ACC112 (cell line): Measurements from ENCODE around the gene FBLN1.

Experiments used
- H2AFZ ChIP-seq: fragments of 200-600 bp; sonication (generic); one replicate; pipeline ENCODE4 v1.6.0; 2017; ENCODE audit warnings: antibody characterized with exemption, low read length; ENCODE audit not compliant: unreplicated experiment
- H3K27ac ChIP-seq: fragments of 200-600 bp; sonication (generic); 2 replicates; pipeline ENCODE4 v1.5.1; 2014; ENCODE audit warnings: low read depth, mild to moderate bottlenecking, antibody characterized with exemption, low read length, moderate library complexity
- H3K27me3 ChIP-seq: fragments of 200-600 bp; sonication (generic); 2 replicates; pipeline ENCODE4 v1.6.1; 2014; ENCODE audit warnings: mild to moderate bottlenecking, antibody characterized with exemption, low read length, moderate library complexity, mixed read lengths; ENCODE audit not compliant: insufficient read depth
- H3K36me3 ChIP-seq: fragments of 200-600 bp; sonication (generic); 2 replicates; pipeline ENCODE4 v1.6.1; 2016; ENCODE audit warnings: mild to moderate bottlenecking, antibody characterized with exemption, low read length, moderate library complexity, mixed read lengths; ENCODE audit not compliant: insufficient read depth
- H3K4me1 ChIP-seq: fragments of 200-600 bp; sonication (generic); one replicate; pipeline ENCODE4 v1.6.1; 2016; ENCODE audit warnings: low read length, mixed read lengths; ENCODE audit not compliant: insufficient read depth, unreplicated experiment, control insufficient read depth
- H3K4me3 ChIP-seq: fragments of 200-600 bp; sonication (generic); 2 replicates; pipeline ENCODE4 v1.5.1; 2014; ENCODE audit warnings: mild to moderate bottlenecking, low read depth, low read length
- H3K79me2 ChIP-seq: fragments of 200-600 bp; sonication (generic); one replicate; pipeline ENCODE4 v1.6.0; 2016; ENCODE audit warnings: low read length; ENCODE audit not compliant: control insufficient read depth, unreplicated experiment, insufficient read depth

FBLN1 gene

DNA sequence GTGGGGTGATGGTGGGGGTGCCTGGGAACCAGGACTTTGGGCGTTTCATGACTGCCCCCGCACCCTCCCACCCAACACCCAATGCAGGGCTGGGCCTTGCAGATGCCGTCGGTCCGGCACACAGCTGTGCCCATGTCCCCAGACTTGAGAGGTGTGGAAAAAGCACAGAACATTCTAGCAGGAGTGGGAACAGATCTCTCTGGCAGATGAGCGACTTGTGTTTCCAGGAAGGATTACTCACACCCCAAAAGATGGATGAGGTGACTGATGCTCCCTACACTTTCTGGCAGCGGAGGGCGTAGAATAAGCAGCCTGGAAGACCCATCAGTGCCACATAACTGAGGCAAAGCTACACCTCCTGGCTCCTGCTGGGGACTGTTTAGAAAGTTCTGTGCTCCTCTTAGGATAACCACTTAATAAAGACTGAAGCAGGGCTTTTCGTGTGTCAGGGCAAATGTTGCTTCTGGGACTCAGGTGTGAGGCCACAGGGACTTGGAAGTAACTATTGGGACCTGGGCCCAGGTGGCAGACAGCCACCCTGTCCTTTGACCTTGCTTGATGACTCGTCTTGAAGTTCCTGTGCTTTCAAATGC, 24.2 kb downstream of the FBLN1 start:
- Histone ChIP-seq H3K79me2 (no peaks in the 10 kb centered on the region), H3K4me3 (no peak overlapping the region), H3K27me3 (no peaks in the 10 kb centered on the region), H2AFZ (no peak overlapping the region), H3K36me3 (no peaks in the 10 kb centered on the region), H3K4me1 (no peaks in the 10 kb centered on the region), H3K27ac (no peak overlapping the region)

- H3K36me3 ChIP-seq = no peaks in the 10 kb centered on the region
- no peaks in the 10 kb centered on the region for H3K27me3 ChIP-seq
- H3K4me1 ChIP-seq = no peaks in the 10 kb centered on the region
- H3K27ac ChIP-seq = no peak overlapping the region
- no peak overlapping the region for H2AFZ ChIP-seq
- no peaks in the 10 kb centered on the region for H3K79me2 ChIP-seq
- no peak overlapping the region for H3K4me3 ChIP-seq
These were observed 24.8 kb downstream of the FBLN1 start for GRCh38 chr22:45527456-45527855.

DNA sequence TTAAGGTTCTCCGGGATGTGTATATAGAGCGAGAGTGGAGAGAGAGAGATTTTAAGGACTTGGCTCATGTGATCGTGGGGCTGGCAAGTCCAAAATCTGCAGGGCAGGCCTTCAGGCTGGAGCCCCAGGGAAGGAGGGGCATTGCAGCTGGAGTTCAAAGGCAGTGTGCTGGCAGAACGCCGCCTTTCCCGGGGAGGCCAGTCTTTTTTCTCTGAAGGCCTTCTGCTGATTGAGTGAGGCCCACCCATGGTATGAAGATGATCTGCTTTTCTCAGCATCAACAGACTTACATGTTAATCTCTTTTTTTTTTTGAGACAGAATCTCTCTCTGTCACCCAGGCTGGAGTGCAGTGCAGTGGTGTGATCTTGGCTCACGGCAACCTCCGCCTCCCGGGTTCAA, 25.4 kb downstream of the FBLN1 start:
- no peak overlapping the region for H2AFZ ChIP-seq
- no peaks in the 10 kb centered on the region for H3K36me3 ChIP-seq
- H3K79me2 ChIP-seq = no peaks in the 10 kb centered on the region
- H3K4me3 ChIP-seq = no peak overlapping the region
- no peaks in the 10 kb centered on the region for H3K27me3 ChIP-seq
- no peak overlapping the region for H3K27ac ChIP-seq
- H3K4me1 ChIP-seq = no peaks in the 10 kb centered on the region

GRCh38 chr22:45529105-45529504, 26.4 kb downstream of the FBLN1 start:
- Histone ChIP-seq H3K27me3 (no peaks in the 10 kb centered on the region), H3K36me3 (no peaks in the 10 kb centered on the region), H3K27ac (no peak overlapping the region)

GRCh38 chr22:45529971-45530575, 27.4 kb downstream of the FBLN1 start:
- Histone ChIP-seq H3K4me3 (no peak overlapping the region), H3K36me3 (no peaks in the 10 kb centered on the region), H3K27me3 (no peaks in the 10 kb centered on the region), H3K79me2 (no peaks in the 10 kb centered on the region), H3K4me1 (no peaks in the 10 kb centered on the region), H2AFZ (no peak overlapping the region), H3K27ac (no peak overlapping the region)

More at GRCh38 chr22:45529105-45529504, 26.4 kb downstream of the FBLN1 start:
- no peak overlapping the region for H3K4me3 ChIP-seq
- H3K4me1 ChIP-seq = no peaks in the 10 kb centered on the region
- no peaks in the 10 kb centered on the region for H3K79me2 ChIP-seq
- no peak overlapping the region for H2AFZ ChIP-seq

GRCh38 chr22:45531441-45532234, 29.0 kb downstream of the FBLN1 start:
- H3K27ac ChIP-seq = no peak overlapping the region
- no peaks in the 10 kb centered on the region for H3K36me3 ChIP-seq
- no peaks in the 10 kb centered on the region for H3K27me3 ChIP-seq
- no peak overlapping the region for H2AFZ ChIP-seq
- no peak overlapping the region for H3K4me3 ChIP-seq
- peaks cover under 1% of the 10 kb centered on the region for H3K4me1 ChIP-seq
- no peaks in the 10 kb centered on the region for H3K79me2 ChIP-seq

DNA sequence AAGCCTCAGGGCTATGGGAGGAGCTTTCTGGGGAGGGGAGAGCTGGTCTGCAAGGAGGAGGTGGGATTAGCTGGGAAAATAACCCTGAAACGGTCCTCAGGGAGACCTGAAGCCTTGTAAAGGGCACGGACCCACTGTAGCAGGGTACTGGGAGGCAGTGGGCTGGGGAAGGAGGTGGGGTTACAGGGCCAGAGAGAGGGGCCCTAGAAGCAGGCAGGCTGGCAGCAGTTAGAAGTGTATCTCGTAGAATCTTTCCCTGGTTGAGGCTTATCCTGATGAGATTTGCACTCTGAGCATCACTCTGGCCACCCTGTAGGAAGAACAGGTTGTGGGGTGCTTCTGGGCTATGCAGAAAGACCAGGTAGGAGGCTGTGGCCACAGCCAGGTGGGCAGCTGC, 29.6 kb downstream of the FBLN1 start:
- no peaks in the 10 kb centered on the region for H3K79me2 ChIP-seq
- no peaks in the 10 kb centered on the region for H3K36me3 ChIP-seq
- H3K4me3 ChIP-seq = no peak overlapping the region
- no peaks in the 10 kb centered on the region for H3K27me3 ChIP-seq
- no peak overlapping the region for H2AFZ ChIP-seq
- H3K27ac ChIP-seq = no peak overlapping the region
- peaks cover 6% of the 10 kb centered on the region for H3K4me1 ChIP-seq

DNA sequence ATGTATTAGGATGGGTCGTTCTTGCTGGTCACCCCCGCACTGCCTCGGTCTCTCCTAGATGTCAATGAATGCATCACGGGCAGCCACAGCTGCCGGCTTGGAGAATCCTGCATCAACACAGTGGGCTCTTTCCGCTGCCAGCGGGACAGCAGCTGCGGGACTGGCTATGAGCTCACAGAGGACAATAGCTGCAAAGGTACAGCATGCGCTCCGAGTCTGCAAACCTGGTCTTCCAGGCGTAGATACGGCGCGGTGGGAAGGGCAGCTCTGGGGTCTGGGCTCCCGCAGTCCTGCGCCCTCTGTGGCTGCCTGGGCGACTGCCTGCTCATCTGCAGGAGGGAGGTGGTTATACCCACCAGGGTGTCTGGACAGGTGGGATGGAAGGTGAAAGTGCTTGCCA, 31.0 kb downstream of the FBLN1 start:
- H3K27me3 ChIP-seq = no peaks in the 10 kb centered on the region
- no peak overlapping the region for H3K27ac ChIP-seq
- no peak overlapping the region for H3K4me3 ChIP-seq
- H3K36me3 ChIP-seq = no peaks in the 10 kb centered on the region
- no peak overlapping the region for H2AFZ ChIP-seq
- peaks cover 21% of the 10 kb centered on the region for H3K4me1 ChIP-seq
- no peaks in the 10 kb centered on the region for H3K79me2 ChIP-seq

- Histone ChIP-seq H3K36me3 (no peaks in the 10 kb centered on the region), H3K4me3 (no peak overlapping the region), H3K4me1 (peaks cover 21% of the 10 kb centered on the region), H2AFZ (no peak overlapping the region), H3K27ac (no peak overlapping the region), H3K27me3 (no peaks in the 10 kb centered on the region), H3K79me2 (no peaks in the 10 kb centered on the region)
These were observed 31.9 kb downstream of the FBLN1 start for GRCh38 chr22:45534339-45535192.

DNA sequence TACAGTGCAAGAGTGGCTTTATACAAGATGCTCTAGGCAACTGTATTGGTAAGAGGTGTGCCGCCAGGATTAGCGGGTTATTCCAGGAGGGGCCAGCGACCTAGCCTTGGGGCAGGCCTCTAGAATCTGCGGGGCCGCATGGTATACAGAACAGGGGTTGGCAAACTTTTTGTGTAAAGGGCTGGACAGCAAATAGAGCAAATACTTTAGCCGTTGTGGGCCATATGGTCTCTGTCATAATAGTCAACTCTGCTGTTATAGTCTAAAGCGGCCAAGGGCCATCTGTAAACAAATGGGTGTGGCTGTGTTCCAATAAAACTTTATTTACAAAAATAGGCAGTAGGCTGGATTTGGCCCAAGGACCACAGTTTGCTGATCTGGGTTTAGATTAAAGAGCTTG, 32.6 kb downstream of the FBLN1 start:
- Histone ChIP-seq H3K4me3 (no peak overlapping the region), H2AFZ (no peak overlapping the region), H3K27me3 (no peaks in the 10 kb centered on the region), H3K79me2 (no peaks in the 10 kb centered on the region), H3K36me3 (no peaks in the 10 kb centered on the region), H3K27ac (no peak overlapping the region), H3K4me1 (peaks cover 21% of the 10 kb centered on the region)
